SK-N-SH (cell line): ENCODE results near the gene KRT72. TPM values are rescaled to one million over a fixed set of nuclear protein-coding genes. Genes with fewer than 3 reads are reported as not detected.

Source experiments
- CTCF ChIA-PET: fragments of 300-600, 350-600 bp; formaldehyde crosslinking; extraction: SDS; loops from one replicate; lab custom pipeline; 2021; lab: Yijun Ruan, JAX
- POLR2A ChIA-PET: fragments of 350-600 bp; sonication (Branson Sonifier 250); formaldehyde crosslinking; extraction: SDS; loops from one replicate; lab custom pipeline; 2020; ENCODE audit warnings: antibody characterized with exemption, inconsistent platforms; lab: Yijun Ruan, JAX
- DNase-seq: peaks from one replicate; pipeline ENCODE4 v3.0.0; 2012
- H2AFZ ChIP-seq: fragments of 200-600 bp; sonication (generic); 2 replicates; pipeline ENCODE4 v1.8.1; 2016; ENCODE audit warnings: antibody characterized with exemption, mild to moderate bottlenecking, low read depth
- H3F3A ChIP-seq: fragments of 200-600 bp; sonication (generic); replicated peaks from 2 replicates; pipeline ENCODE3; 2016; ENCODE audit warnings: antibody characterized with exemption, mild to moderate bottlenecking; ENCODE audit not compliant: insufficient read depth
- H3K27ac ChIP-seq, 2 experiments: fragments of 200-500 bp in 1 of 2; fragments of 200-600 bp in 1 of 2; sonication (Bioruptor generic) in 1 of 2; sonication (generic), shearing (Covaris generic) in 1 of 2; 2 replicates each; pipeline versions ENCODE4 v1.5.1 to v1.6.1; 2014 to 2016; ENCODE audit warnings: low read depth in 2 of 2, inconsistent platforms in 1 of 2, low read length in 1 of 2, mild to moderate bottlenecking in 1 of 2, mixed read lengths in 1 of 2
- H3K27me3 ChIP-seq: fragments of 200-600 bp; sonication (generic), shearing (Covaris generic); 2 replicates; pipeline ENCODE4 v1.6.1; 2016; ENCODE audit warnings: mixed run types; ENCODE audit not compliant: insufficient read depth
- H3K36me3 ChIP-seq, 2 experiments: fragments of 200-500 bp in 1 of 2; fragments of 200-600 bp in 1 of 2; sonication (Bioruptor generic) in 1 of 2; sonication (generic) in 1 of 2; replicated peaks in 1 of 2; 2 replicates each; pipeline versions ENCODE3 to v1.5.1; 2014 to 2016; ENCODE audit warnings: low read length in 1 of 2, mild to moderate bottlenecking in 1 of 2; ENCODE audit not compliant: insufficient read depth in 2 of 2, control insufficient read depth in 1 of 2
- H3K4me1 ChIP-seq, 2 experiments: fragments of 200-500 bp in 1 of 2; fragments of 200-600 bp in 1 of 2; sonication (Bioruptor generic) in 1 of 2; sonication (generic), shearing (Covaris generic) in 1 of 2; 2 replicates each; pipeline versions ENCODE4 v1.5.1 to v1.6.1; 2014 to 2016; ENCODE audit warnings: low read depth in 1 of 2, low read length in 1 of 2, mixed run types in 1 of 2; ENCODE audit not compliant: insufficient read depth in 2 of 2, control insufficient read depth in 1 of 2
- H3K4me2 ChIP-seq: fragments of 200-600 bp; sonication (generic), shearing (Covaris generic); 2 replicates; pipeline ENCODE4 v1.6.1; 2017; ENCODE audit warnings: mixed run types
- H3K4me3 ChIP-seq, 2 experiments: fragments of 200-500 bp in 1 of 2; fragments of 200-600 bp in 1 of 2; sonication (Bioruptor generic) in 1 of 2; sonication (generic), shearing (Covaris generic) in 1 of 2; 2 replicates each; pipeline versions ENCODE4 v1.5.1 to v1.8.1; 2014 to 2016; ENCODE audit warnings: low read depth in 2 of 2, inconsistent platforms in 1 of 2, low read length in 1 of 2, mild to moderate bottlenecking in 1 of 2, mixed read lengths in 1 of 2, moderate library complexity in 1 of 2
- H3K79me2 ChIP-seq: fragments of 200-600 bp; sonication (generic); 2 replicates; pipeline ENCODE4 v1.8.1; 2017; ENCODE audit warnings: mild to moderate bottlenecking; ENCODE audit not compliant: insufficient read depth
- H3K9ac ChIP-seq: fragments of 200-600 bp; sonication (generic); 2 replicates; pipeline ENCODE4 v1.6.1; 2017; ENCODE audit warnings: mixed run types
- H3K9me2 ChIP-seq: fragments of 200-600 bp; sonication (generic); 2 replicates; pipeline ENCODE4 v1.6.1; 2017; ENCODE audit warnings: mixed run types
- H3K9me3 ChIP-seq: fragments of 200-600 bp; sonication (generic); 2 replicates; pipeline ENCODE4 v1.6.1; 2017; ENCODE audit warnings: mixed run types, mild to moderate bottlenecking, moderate library complexity
- H4K20me1 ChIP-seq: fragments of 200-600 bp; sonication (generic); 2 replicates; pipeline ENCODE4 v1.6.1; 2017; ENCODE audit warnings: mild to moderate bottlenecking, mixed run types; ENCODE audit not compliant: insufficient read depth
- EP300 ChIP-seq, 2 experiments: IDR thresholded peaks; 2 replicates each; pipeline versions ENCODE4 v1.4.0 to v1.6.1; 2012; ENCODE audit warnings: borderline replicate concordance in 1 of 2, low read depth in 1 of 2, low read length in 1 of 2
- EZH2phosphoT487 ChIP-seq: fragments of 200-600 bp; sonication (generic); IDR thresholded peaks from 2 replicates; pipeline ENCODE4 v1.6.1; 2017; ENCODE audit warnings: low read depth, mixed run types, mild to moderate bottlenecking, antibody characterized with exemption, moderate library complexity, borderline replicate concordance
- FOXJ3 ChIP-seq: sonication (generic); formaldehyde crosslinking; IDR thresholded peaks from 2 replicates; pipeline ENCODE4 v1.5.1; 2020; ENCODE audit warnings: mild to moderate bottlenecking, missing genetic modification reagents
- IRF3 ChIP-seq: fragments of 150-350 bp; IDR thresholded peaks from 2 replicates; pipeline ENCODE4 v1.6.1; 2016; ENCODE audit warnings: mild to moderate bottlenecking, low read depth, low read length
- JUND ChIP-seq: IDR thresholded peaks from 2 replicates; pipeline ENCODE4 v1.4.0; 2012
- MAX ChIP-seq: IDR thresholded peaks from 2 replicates; pipeline ENCODE4 v1.4.0; 2012; ENCODE audit warnings: low read depth
- MEF2A ChIP-seq: IDR thresholded peaks from 2 replicates; pipeline ENCODE4 v1.4.0; 2012; ENCODE audit warnings: low read depth, borderline replicate concordance
- MXI1 ChIP-seq: IDR thresholded peaks from 2 replicates; pipeline ENCODE4 v1.6.1; 2012; ENCODE audit warnings: mild to moderate bottlenecking, low read depth, low read length, improper control_type of control experiment
- NFIC ChIP-seq: IDR thresholded peaks from 2 replicates; pipeline ENCODE4 v1.4.0; 2012; ENCODE audit warnings: borderline replicate concordance
- NRF1 ChIP-seq: IDR thresholded peaks from 2 replicates; pipeline ENCODE4 v1.6.1; 2012; ENCODE audit warnings: low read depth, mild to moderate bottlenecking, low read length
- PBX3 ChIP-seq: IDR thresholded peaks from 2 replicates; pipeline ENCODE4; 2012
- RAD21 ChIP-seq: IDR thresholded peaks from 2 replicates; pipeline ENCODE4 v1.6.1; 2012; ENCODE audit warnings: mild to moderate bottlenecking, low read length
- RCOR1 ChIP-seq: fragments of 150-350 bp; IDR thresholded peaks from 2 replicates; pipeline ENCODE4 v1.6.1; 2017; ENCODE audit warnings: antibody characterized with exemption, low read length
- RFX5 ChIP-seq: IDR thresholded peaks from 2 replicates; pipeline ENCODE4 v1.6.1; 2012; ENCODE audit warnings: mild to moderate bottlenecking, improper control_type of control experiment, low read length
- SIN3A ChIP-seq: IDR thresholded peaks from 2 replicates; pipeline ENCODE4 v1.6.1; 2012; ENCODE audit warnings: low read depth, mild to moderate bottlenecking, low read length, moderate library complexity, borderline replicate concordance
- SMC3 ChIP-seq: IDR thresholded peaks from 2 replicates; pipeline ENCODE4 v1.6.1; 2012; ENCODE audit warnings: low read depth, low read length, improper control_type of control experiment
- TAF1 ChIP-seq: IDR thresholded peaks from 2 replicates; pipeline ENCODE4 v1.6.1; 2012; ENCODE audit warnings: low read depth, mild to moderate bottlenecking, low read length, moderate library complexity, borderline replicate concordance
- YY1 ChIP-seq: IDR thresholded peaks from 2 replicates; pipeline ENCODE4 v1.4.0; 2012; ENCODE audit warnings: low read depth, mild to moderate bottlenecking
- WGBS: methylation state at CpG from one replicate; pipeline ENCODE4 v1.1.6; 2017; ENCODE audit warnings: low lambda C conversion rate; 5-methylcytosine and 5-hydroxymethylcytosine counted together
- polyA plus RNA-seq, 3 experiments: library from polyadenylated mRNA; depleted of rRNA; stranded (reverse); fragments of >200 nt; gene quantifications; 2 replicates each; pipeline ENCODE4 v1.2.3, GENCODE V29; 2012
- TF ChIP-seq, protein P1 (sequence below): IDR thresholded peaks from 2 replicates; pipeline ENCODE4 v1.6.1; 2012; ENCODE audit warnings: mild to moderate bottlenecking, low read depth, low read length, moderate library complexity

The KRT72 gene
- polyA plus RNA-seq, 1 of the 3 experiments (the other 2 are of a cell fraction): not detected

GRCh38 chr12:52551216-52551865 is 49.9 kb downstream of the KRT72 start:
- Histone ChIP-seq H2AFZ (no peak overlapping the region), H3K36me3 (no peaks in the 10 kb centered on the region), H3K9me3 (no peaks in the 10 kb centered on the region), H3K27ac (no peak overlapping the region), H3K4me1 (no peaks in the 10 kb centered on the region), H4K20me1 (no peaks in the 10 kb centered on the region), H3K9me2 (no peaks in the 10 kb centered on the region), H3K4me2 (no peak overlapping the region), H3K79me2 (no peaks in the 10 kb centered on the region), H3K27me3 (peaks cover 59% of the 10 kb centered on the region), H3F3A (no peaks in the 10 kb centered on the region), H3K9ac (no peak overlapping the region), H3K4me3 (no peak overlapping the region)
- WGBS: 20% methylated on average over 6 of the region's 6 CpGs
- POLR2A ChIA-PET: no interaction called here
- TF ChIP-seq MXI1: no peak
- TF ChIP-seq TAF1: no peak
- TF ChIP-seq, protein P1, sequence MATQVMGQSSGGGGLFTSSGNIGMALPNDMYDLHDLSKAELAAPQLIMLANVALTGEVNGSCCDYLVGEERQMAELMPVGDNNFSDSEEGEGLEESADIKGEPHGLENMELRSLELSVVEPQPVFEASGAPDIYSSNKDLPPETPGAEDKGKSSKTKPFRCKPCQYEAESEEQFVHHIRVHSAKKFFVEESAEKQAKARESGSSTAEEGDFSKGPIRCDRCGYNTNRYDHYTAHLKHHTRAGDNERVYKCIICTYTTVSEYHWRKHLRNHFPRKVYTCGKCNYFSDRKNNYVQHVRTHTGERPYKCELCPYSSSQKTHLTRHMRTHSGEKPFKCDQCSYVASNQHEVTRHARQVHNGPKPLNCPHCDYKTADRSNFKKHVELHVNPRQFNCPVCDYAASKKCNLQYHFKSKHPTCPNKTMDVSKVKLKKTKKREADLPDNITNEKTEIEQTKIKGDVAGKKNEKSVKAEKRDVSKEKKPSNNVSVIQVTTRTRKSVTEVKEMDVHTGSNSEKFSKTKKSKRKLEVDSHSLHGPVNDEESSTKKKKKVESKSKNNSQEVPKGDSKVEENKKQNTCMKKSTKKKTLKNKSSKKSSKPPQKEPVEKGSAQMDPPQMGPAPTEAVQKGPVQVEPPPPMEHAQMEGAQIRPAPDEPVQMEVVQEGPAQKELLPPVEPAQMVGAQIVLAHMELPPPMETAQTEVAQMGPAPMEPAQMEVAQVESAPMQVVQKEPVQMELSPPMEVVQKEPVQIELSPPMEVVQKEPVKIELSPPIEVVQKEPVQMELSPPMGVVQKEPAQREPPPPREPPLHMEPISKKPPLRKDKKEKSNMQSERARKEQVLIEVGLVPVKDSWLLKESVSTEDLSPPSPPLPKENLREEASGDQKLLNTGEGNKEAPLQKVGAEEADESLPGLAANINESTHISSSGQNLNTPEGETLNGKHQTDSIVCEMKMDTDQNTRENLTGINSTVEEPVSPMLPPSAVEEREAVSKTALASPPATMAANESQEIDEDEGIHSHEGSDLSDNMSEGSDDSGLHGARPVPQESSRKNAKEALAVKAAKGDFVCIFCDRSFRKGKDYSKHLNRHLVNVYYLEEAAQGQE: no peak
- TF ChIP-seq RAD21: no peak
- TF ChIP-seq FOXJ3 (CRISPR knock-in tag): no peak
- TF ChIP-seq PBX3: no peak
- no peak for TF ChIP-seq NRF1
- TF ChIP-seq RCOR1: no peak
- TF ChIP-seq RFX5: no peak
- no peak for TF ChIP-seq MEF2A
- TF ChIP-seq IRF3: no peak
- TF ChIP-seq SMC3: no peak
- no peak for TF ChIP-seq EP300 (IDR thresholded peaks at IDR 0.05; ENCODE audit: borderline replicate concordance in 1 of 2, low read depth in 1 of 2, low read length in 1 of 2)
- no peak for TF ChIP-seq JUND
- no peak for TF ChIP-seq YY1
- TF ChIP-seq NFIC: no peak
- no peak for TF ChIP-seq EZH2phosphoT487
- no peak for TF ChIP-seq MAX
- TF ChIP-seq SIN3A: no peak
- no peak for DNase-seq
- CTCF ChIA-PET: no interaction called here
